ENCODE results near the gene CLEC11A. TPM values are rescaled to one million over a fixed set of nuclear protein-coding genes. Genes with fewer than 3 reads are reported as not detected.
"Not testable (repeated sequence)": the region's sequence is repeated elsewhere in the genome, so short reads cannot be mapped to it uniquely, and the experiment has no call there.

CLEC11A gene
- total RNA-seq, 2 donors from 2014 or later: 2.0 to 3.4 TPM

GRCh38 chr19:50739914-50740426, 16.8 kb downstream of the CLEC11A start:
- DNase-seq (no peak), ATAC-seq (replicated peaks in 1 of 2) (no peak)
- Mint-ChIP-seq H3K9me3 (no peaks in the 10 kb centered on the region), H3K27ac (no peak overlapping the region), H3K4me3 (no peak overlapping the region), H3K36me3 (ENCODE audit: insufficient read depth in 2 of 2) (no peaks in the 10 kb centered on the region), H3K27me3 (ENCODE audit: low read depth) (peaks cover 55% of the 10 kb centered on the region), H3K4me1 (ENCODE audit: low read depth) (no peaks in the 10 kb centered on the region)

- H3K4me1 Mint-ChIP-seq (ENCODE audit: low read depth): no peaks in the 10 kb centered on the region
- DNase-seq (no peak), ATAC-seq (replicated peaks in 1 of 2) (no peak)
- no peaks in the 10 kb centered on the region for H3K36me3 Mint-ChIP-seq (ENCODE audit: insufficient read depth in 2 of 2)
- H3K27me3 Mint-ChIP-seq (ENCODE audit: low read depth): peaks cover 51% of the 10 kb centered on the region
- no peak overlapping the region for H3K27ac Mint-ChIP-seq
- no peak overlapping the region for H3K4me3 Mint-ChIP-seq
- H3K9me3 Mint-ChIP-seq: no peaks in the 10 kb centered on the region
Observed at GRCh38 chr19:50741179-50741933, 18.2 kb downstream of the CLEC11A start.

- no peak overlapping the region for H3K27ac Mint-ChIP-seq
- ATAC-seq (replicated peaks in 1 of 2): no peak
- no peaks in the 10 kb centered on the region for H3K4me1 Mint-ChIP-seq (ENCODE audit: low read depth)
- no peaks in the 10 kb centered on the region for H3K9me3 Mint-ChIP-seq
- peaks cover 39% of the 10 kb centered on the region for H3K27me3 Mint-ChIP-seq (ENCODE audit: low read depth)
- no peak overlapping the region for H3K4me3 Mint-ChIP-seq
- H3K36me3 Mint-ChIP-seq (ENCODE audit: insufficient read depth in 2 of 2): no peaks in the 10 kb centered on the region
- no peak for DNase-seq
Observed at GRCh38 chr19:50743537-50743936, 20.4 kb downstream of the CLEC11A start.

GRCh38 chr19:50745221-50745620, 22.1 kb downstream of the CLEC11A start:
- Mint-ChIP-seq H3K9me3 (no peaks in the 10 kb centered on the region), H3K4me1 (ENCODE audit: low read depth) (no peaks in the 10 kb centered on the region), H3K4me3 (no peak overlapping the region), H3K27me3 (ENCODE audit: low read depth) (peaks cover 24% of the 10 kb centered on the region), H3K36me3 (ENCODE audit: insufficient read depth in 2 of 2) (no peaks in the 10 kb centered on the region), H3K27ac (no peak overlapping the region)
- no peak for ATAC-seq (replicated peaks in 1 of 2)
- DNase-seq: no peak

- H3K27me3 Mint-ChIP-seq (ENCODE audit: low read depth); H3K4me3 Mint-ChIP-seq; H3K36me3 Mint-ChIP-seq (ENCODE audit: insufficient read depth in 2 of 2); H3K4me1 Mint-ChIP-seq (ENCODE audit: low read depth); H3K9me3 Mint-ChIP-seq; H3K27ac Mint-ChIP-seq; DNase-seq: not testable (repeated sequence)
- ATAC-seq (replicated peaks in 1 of 2): peak in 1 of 2 donors; percentile 25
Observed at GRCh38 chr19:50747141-50747540, 24.0 kb downstream of the CLEC11A start.

GRCh38 chr19:50749490-50749889, 26.3 kb downstream of the CLEC11A start:
- H3K9me3 Mint-ChIP-seq: no peaks in the 10 kb centered on the region
- H3K36me3 Mint-ChIP-seq (ENCODE audit: insufficient read depth in 2 of 2): no peaks in the 10 kb centered on the region
- no peak for DNase-seq
- no peak overlapping the region for H3K27ac Mint-ChIP-seq
- no peak overlapping the region for H3K4me3 Mint-ChIP-seq
- H3K27me3 Mint-ChIP-seq (ENCODE audit: low read depth): peaks cover 7% of the 10 kb centered on the region
- H3K4me1 Mint-ChIP-seq (ENCODE audit: low read depth): no peaks in the 10 kb centered on the region
- no peak for ATAC-seq (replicated peaks in 1 of 2)

GRCh38 chr19:50750010-50750409, 26.8 kb downstream of the CLEC11A start:
- Mint-ChIP-seq H3K27ac (no peak overlapping the region), H3K27me3 (ENCODE audit: low read depth) (peaks cover 13% of the 10 kb centered on the region), H3K4me1 (ENCODE audit: low read depth) (no peaks in the 10 kb centered on the region), H3K4me3 (no peak overlapping the region), H3K36me3 (ENCODE audit: insufficient read depth in 2 of 2) (no peaks in the 10 kb centered on the region), H3K9me3 (no peaks in the 10 kb centered on the region)
- DNase-seq: no peak
- ATAC-seq (replicated peaks in 1 of 2): no peak

GRCh38 chr19:50753879-50754278, 30.7 kb downstream of the CLEC11A start:
- Mint-ChIP-seq H3K9me3 (no peaks in the 10 kb centered on the region), H3K27ac (no peak overlapping the region), H3K36me3 (ENCODE audit: insufficient read depth in 2 of 2) (no peaks in the 10 kb centered on the region), H3K27me3 (ENCODE audit: low read depth) (peaks cover 26% of the 10 kb centered on the region), H3K4me3 (no peak overlapping the region), H3K4me1 (ENCODE audit: low read depth) (no peaks in the 10 kb centered on the region)
- ATAC-seq (replicated peaks in 1 of 2) (no peak), DNase-seq (no peak)

GRCh38 chr19:50756244-50756643, 33.1 kb downstream of the CLEC11A start:
- H3K36me3 Mint-ChIP-seq (ENCODE audit: insufficient read depth in 2 of 2); H3K4me1 Mint-ChIP-seq (ENCODE audit: low read depth); H3K4me3 Mint-ChIP-seq; H3K27ac Mint-ChIP-seq; DNase-seq; ATAC-seq (replicated peaks in 1 of 2); H3K9me3 Mint-ChIP-seq: not testable (repeated sequence)
- H3K27me3 Mint-ChIP-seq (ENCODE audit: low read depth): peaks cover 26% of the 10 kb centered on the region

GRCh38 chr19:50757624-50758023, 34.5 kb downstream of the CLEC11A start:
- ATAC-seq (replicated peaks in 1 of 2); DNase-seq; H3K36me3 Mint-ChIP-seq (ENCODE audit: insufficient read depth in 2 of 2); H3K9me3 Mint-ChIP-seq; H3K4me3 Mint-ChIP-seq; H3K27ac Mint-ChIP-seq; H3K4me1 Mint-ChIP-seq (ENCODE audit: low read depth): not testable (repeated sequence)
- H3K27me3 Mint-ChIP-seq (ENCODE audit: low read depth): peaks cover 26% of the 10 kb centered on the region

GRCh38 chr19:50759076-50759475, 35.9 kb downstream of the CLEC11A start:
- not testable (repeated sequence) for H3K36me3 Mint-ChIP-seq (ENCODE audit: insufficient read depth in 2 of 2); H3K4me3 Mint-ChIP-seq; ATAC-seq (replicated peaks in 1 of 2); H3K4me1 Mint-ChIP-seq (ENCODE audit: low read depth); H3K9me3 Mint-ChIP-seq; DNase-seq; H3K27ac Mint-ChIP-seq
- H3K27me3 Mint-ChIP-seq (ENCODE audit: low read depth): peaks cover 20% of the 10 kb centered on the region

GRCh38 chr19:50759886-50760285, 36.7 kb downstream of the CLEC11A start:
- Mint-ChIP-seq H3K27ac (no peak overlapping the region), H3K9me3 (no peaks in the 10 kb centered on the region), H3K4me3 (no peak overlapping the region), H3K4me1 (ENCODE audit: low read depth) (no peaks in the 10 kb centered on the region), H3K36me3 (ENCODE audit: insufficient read depth in 2 of 2) (no peaks in the 10 kb centered on the region), H3K27me3 (ENCODE audit: low read depth) (peaks cover 21% of the 10 kb centered on the region)
- no peak for ATAC-seq (replicated peaks in 1 of 2)
- no peak for DNase-seq

GRCh38 chr19:50761501-50761900, 38.3 kb downstream of the CLEC11A start:
- H3K27ac Mint-ChIP-seq; H3K4me1 Mint-ChIP-seq (ENCODE audit: low read depth); DNase-seq; H3K36me3 Mint-ChIP-seq (ENCODE audit: insufficient read depth in 2 of 2); H3K9me3 Mint-ChIP-seq; ATAC-seq (replicated peaks in 1 of 2); H3K4me3 Mint-ChIP-seq: not testable (repeated sequence)
- peaks cover 16% of the 10 kb centered on the region for H3K27me3 Mint-ChIP-seq (ENCODE audit: low read depth)

GRCh38 chr19:50763521-50763920, 40.4 kb downstream of the CLEC11A start:
- not testable (repeated sequence) for H3K4me1 Mint-ChIP-seq (ENCODE audit: low read depth); H3K27ac Mint-ChIP-seq; DNase-seq; ATAC-seq (replicated peaks in 1 of 2); H3K9me3 Mint-ChIP-seq; H3K36me3 Mint-ChIP-seq (ENCODE audit: insufficient read depth in 2 of 2); H3K4me3 Mint-ChIP-seq
- peaks cover 23% of the 10 kb centered on the region for H3K27me3 Mint-ChIP-seq (ENCODE audit: low read depth)

Measured in activated T-cell treated with anti-CD3 and anti-CD28 coated beads, Interleukin-2, amount 50 U/mL, for 72 hours (primary cell).